Right lobe of liver (tissue), 4 donors: ENCODE results near the gene APLF.

Experiments
- POLR2A ChIP-seq: fragments of 450-650 bp; IDR thresholded peaks from one replicate; pipeline ENCODE4 v1.6.1; 2017; ENCODE audit warnings: antibody characterized with exemption, mild to moderate bottlenecking
- TF ChIP-seq, protein P1 (sequence below), 4 donors: fragments of 200-600 bp in 3 of 4; fragments of 450-650 bp in 1 of 4; IDR thresholded peaks; one replicate each; pipeline versions ENCODE4 v1.5.1 to v1.8.0; 2016 to 2022; ENCODE audit warnings: antibody characterized with exemption in 4 of 4, mild to moderate bottlenecking in 2 of 4
- donor health status: DM: no; HTN: no; CAD: no.
- donor health status: DM: no; HTN: no; CAD: no.
- donor health status: DM: no; HTN: yes; CAD: no.

DNA sequence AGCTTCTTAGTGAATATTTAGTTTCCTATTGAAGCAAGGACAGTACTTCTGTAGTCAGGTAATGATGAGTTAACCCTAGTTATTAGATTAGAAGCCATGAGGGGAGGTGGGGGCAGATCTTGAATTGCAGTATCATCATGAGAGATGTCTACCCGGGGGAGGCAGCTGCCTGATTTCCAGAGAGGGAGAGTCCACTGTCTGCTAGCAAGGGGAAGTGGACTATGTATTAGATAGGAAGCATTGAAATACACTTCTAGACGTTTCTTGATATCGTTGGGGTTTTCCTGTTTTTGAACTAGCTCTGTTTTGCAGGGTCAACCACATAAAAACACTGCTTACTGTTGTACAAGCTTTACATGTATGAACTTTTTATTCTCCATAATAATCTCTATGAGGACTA lies 38.8 kb downstream of the APLF start:
- TF ChIP-seq, protein P1, sequence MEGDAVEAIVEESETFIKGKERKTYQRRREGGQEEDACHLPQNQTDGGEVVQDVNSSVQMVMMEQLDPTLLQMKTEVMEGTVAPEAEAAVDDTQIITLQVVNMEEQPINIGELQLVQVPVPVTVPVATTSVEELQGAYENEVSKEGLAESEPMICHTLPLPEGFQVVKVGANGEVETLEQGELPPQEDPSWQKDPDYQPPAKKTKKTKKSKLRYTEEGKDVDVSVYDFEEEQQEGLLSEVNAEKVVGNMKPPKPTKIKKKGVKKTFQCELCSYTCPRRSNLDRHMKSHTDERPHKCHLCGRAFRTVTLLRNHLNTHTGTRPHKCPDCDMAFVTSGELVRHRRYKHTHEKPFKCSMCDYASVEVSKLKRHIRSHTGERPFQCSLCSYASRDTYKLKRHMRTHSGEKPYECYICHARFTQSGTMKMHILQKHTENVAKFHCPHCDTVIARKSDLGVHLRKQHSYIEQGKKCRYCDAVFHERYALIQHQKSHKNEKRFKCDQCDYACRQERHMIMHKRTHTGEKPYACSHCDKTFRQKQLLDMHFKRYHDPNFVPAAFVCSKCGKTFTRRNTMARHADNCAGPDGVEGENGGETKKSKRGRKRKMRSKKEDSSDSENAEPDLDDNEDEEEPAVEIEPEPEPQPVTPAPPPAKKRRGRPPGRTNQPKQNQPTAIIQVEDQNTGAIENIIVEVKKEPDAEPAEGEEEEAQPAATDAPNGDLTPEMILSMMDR (IDR thresholded peaks at IDR 0.05): no peak
- no peak for TF ChIP-seq POLR2A
